ENCODE measurements around the gene PSMB10. TPM values are rescaled to one million over a fixed set of nuclear protein-coding genes. Genes with fewer than 3 reads are reported as not detected.

PSMB10 gene
- total and polyA plus RNA-seq, 2 donors (not counting 3 experiments of a cell fraction or from before 2014, with no cell fraction given) = 40.8 to 54.7 TPM

- ChIA-PET CTCF (interaction anchor here (0.7 to 5.7 kb wide), 7 partner anchors 30 to 122 kb away, joined by 3 to 42 read pairs (median 4); partner anchors contain the start of gene NRN1L), POLR2A (no interaction called here)
- intact Hi-C loops (cut with micrococcal nuclease) = loop anchor here (2.0 kb wide), 1 partner anchor 104 kb away; no protein-coding TSS in a partner anchor
- Histone ChIP-seq H3K9ac (replicated peaks; ENCODE audit: extremely low read depth, insufficient read depth, low read length) (peak overlapping the region; percentile 77), H3K36me3 (ENCODE audit: control insufficient read depth in 2 of 2, extremely low read depth in 1 of 2, insufficient read depth in 2 of 2, low read length in 2 of 2) (peaks cover 4 to 17% of the 10 kb centered on the region in 2 experiments), H3K9me3 (replicated peaks; ENCODE audit: control insufficient read depth, insufficient read depth, low read length) (no peaks in the 10 kb centered on the region), H2AFZ (ENCODE audit: low read depth, low read length) (peak overlapping the region; percentile 46), H3K27me3 (ENCODE audit: control insufficient read depth in 2 of 2, insufficient read depth in 2 of 2, low read length in 2 of 2) (no peaks in the 10 kb centered on the region), H3K9me1 (replicated peaks; ENCODE audit: control insufficient read depth, extremely low read depth, insufficient read depth, low read length) (no peaks in the 10 kb centered on the region), H3K4me3 (replicated peaks in 1 of 3; ENCODE audit: insufficient read depth in 1 of 3, low read depth in 1 of 3, low read length in 3 of 3) (peak overlapping the region; percentile 31 to 88 (median 58)), H3K27ac (ENCODE audit: insufficient read depth, low read depth, low read length) (peak overlapping the region; percentile 36), H3K4me2 (ENCODE audit: insufficient read depth, low read length) (peak overlapping the region; percentile 78), H3K79me2 (ENCODE audit: control insufficient read depth, insufficient read depth, low read length) (no peaks in the 10 kb centered on the region), H3K4me1 (ENCODE audit: control insufficient read depth, extremely low read depth, insufficient read depth, low read length) (peaks cover 13% of the 10 kb centered on the region), H4K20me1 (replicated peaks; ENCODE audit: control insufficient read depth, extremely low read depth, insufficient read depth, low read length) (no peaks in the 10 kb centered on the region)
- TF ChIP-seq EZH2 (IDR thresholded peaks at IDR 0.05; ENCODE audit: borderline replicate concordance, low read depth, low read length, severe bottlenecking) (no peak), POLR2A (IDR thresholded peaks at IDR 0.05; ENCODE audit: low read depth, low read length) (peak; percentile 71)
- no TSS peak for BruUV-seq (replicated peaks)
- FAIRE-seq (peak; percentile 86), DNase-seq (ENCODE audit: low read depth, low spot score) (peak; percentile 64)
- dilution Hi-C loops (cut with MboI; ENCODE audit: extremely low pct_ligation_motif_present, low sequenced_read_pairs) = no loop called here
Measured at GRCh38 chr16:67936880-67937605, 393 bp upstream of the PSMB10 start.

- dilution Hi-C loops (cut with MboI; ENCODE audit: extremely low pct_ligation_motif_present, low sequenced_read_pairs) (no loop called here), intact Hi-C loops (cut with micrococcal nuclease) (loop anchor here (1.0 to 2.0 kb wide), 2 partner anchors 88 to 105 kb away; partner anchors contain the start of gene CENPT)
- Histone ChIP-seq H3K27ac (ENCODE audit: insufficient read depth, low read depth, low read length) (peak overlapping the region; percentile 36), H3K9me3 (replicated peaks; ENCODE audit: control insufficient read depth, insufficient read depth, low read length) (no peaks in the 10 kb centered on the region), H3K4me1 (ENCODE audit: control insufficient read depth, extremely low read depth, insufficient read depth, low read length) (peaks cover 13% of the 10 kb centered on the region), H3K9me1 (replicated peaks; ENCODE audit: control insufficient read depth, extremely low read depth, insufficient read depth, low read length) (no peaks in the 10 kb centered on the region), H3K36me3 (ENCODE audit: control insufficient read depth in 2 of 2, extremely low read depth in 1 of 2, insufficient read depth in 2 of 2, low read length in 2 of 2) (peaks cover 4 to 15% of the 10 kb centered on the region in 2 experiments), H3K27me3 (ENCODE audit: control insufficient read depth in 2 of 2, insufficient read depth in 2 of 2, low read length in 2 of 2) (no peaks in the 10 kb centered on the region), H3K4me2 (ENCODE audit: insufficient read depth, low read length) (peak overlapping the region; percentile 78), H3K9ac (replicated peaks; ENCODE audit: extremely low read depth, insufficient read depth, low read length) (peak overlapping the region; percentile 77), H3K4me3 (replicated peaks in 1 of 3; ENCODE audit: insufficient read depth in 1 of 3, low read depth in 1 of 3, low read length in 3 of 3) (peak overlapping the region; percentile 31 to 88 (median 58)), H4K20me1 (replicated peaks; ENCODE audit: control insufficient read depth, extremely low read depth, insufficient read depth, low read length) (no peaks in the 10 kb centered on the region), H3K79me2 (ENCODE audit: control insufficient read depth, insufficient read depth, low read length) (no peaks in the 10 kb centered on the region), H2AFZ (ENCODE audit: low read depth, low read length) (peak overlapping the region; percentile 45)
- DNase-seq (ENCODE audit: low read depth, low spot score) (peak; percentile 91), FAIRE-seq (peak; percentile 97)
- ChIA-PET CTCF (interaction anchor here (0.6 to 5.7 kb wide), 8 partner anchors 10 to 415 kb away, joined by 3 to 42 read pairs (median 4); partner anchors contain the start of gene NRN1L), POLR2A (interaction anchor here (0.8 to 1.1 kb wide), 3 partner anchors 11 to 31 kb away, joined by 3 to 5 read pairs (median 5); no protein-coding TSS in a partner anchor)
- TF ChIP-seq MAX (IDR thresholded peaks at IDR 0.05; ENCODE audit: insufficient read depth, insufficient read length) = no peak
- no peak for TF ChIP-seq EZH2 (IDR thresholded peaks at IDR 0.05; ENCODE audit: borderline replicate concordance, low read depth, low read length, severe bottlenecking)
- peak; percentile 30 for TF ChIP-seq MYC (IDR thresholded peaks at IDR 0.05; ENCODE audit: low read depth, low read length)
- no peak for TF ChIP-seq GATA2 (IDR thresholded peaks at IDR 0.05; ENCODE audit: insufficient read depth, insufficient read length, low read depth, low read length)
- peak; percentile 71 for TF ChIP-seq POLR2A (IDR thresholded peaks at IDR 0.05; ENCODE audit: low read depth, low read length)
- TF ChIP-seq POLR2AphosphoS5 (IDR thresholded peaks at IDR 0.05; ENCODE audit: insufficient read depth, low read depth, low read length) = peak; percentile 67
- TF ChIP-seq CTCF (IDR thresholded peaks at IDR 0.05; ENCODE audit: extremely low read depth in 1 of 2, insufficient read depth in 1 of 2, low read depth in 1 of 2, low read length in 2 of 2) = no peak
- no TSS peak for BruUV-seq (replicated peaks)
Measured at GRCh38 chr16:67935402-67936123, 1.1 kb downstream of the PSMB10 start.

All from endothelial cell of umbilical vein (primary cell).